Spleen (tissue), 7 donors: ENCODE data around the gene LY86.

ENCODE experiments used
- POLR2AphosphoS5 ChIP-seq, 3 donors: sonication (generic); formaldehyde crosslinking; IDR thresholded peaks; one replicate each; pipeline ENCODE4 v1.5.1; 2017; ENCODE audit warnings: antibody characterized with exemption in 3 of 3
- TF ChIP-seq, protein P1 (sequence below), 11 experiments: fragments of 200-600 bp in 7 of 11; fragments of 450-650 bp in 4 of 11; sonication (generic) in 4 of 11; IDR thresholded peaks in 8 of 11; conservative IDR thresholded peaks in 3 of 11; 1 replicate in 7 of 11; 2 replicates in 4 of 11; pipeline versions ENCODE4 v1.4.0 to v1.8.0; 2016 to 2021; ENCODE audit warnings: antibody characterized with exemption in 11 of 11, inconsistent platforms in 4 of 11, mild to moderate bottlenecking in 1 of 11
- donor health status: DM: no; HTN: no; CAD: no; lungs with moderate emphysema.
- donor health status: DM: no; HTN: no; CAD: no.
- donor health status: DM: no; HTN: no; CAD: no.

DNA sequence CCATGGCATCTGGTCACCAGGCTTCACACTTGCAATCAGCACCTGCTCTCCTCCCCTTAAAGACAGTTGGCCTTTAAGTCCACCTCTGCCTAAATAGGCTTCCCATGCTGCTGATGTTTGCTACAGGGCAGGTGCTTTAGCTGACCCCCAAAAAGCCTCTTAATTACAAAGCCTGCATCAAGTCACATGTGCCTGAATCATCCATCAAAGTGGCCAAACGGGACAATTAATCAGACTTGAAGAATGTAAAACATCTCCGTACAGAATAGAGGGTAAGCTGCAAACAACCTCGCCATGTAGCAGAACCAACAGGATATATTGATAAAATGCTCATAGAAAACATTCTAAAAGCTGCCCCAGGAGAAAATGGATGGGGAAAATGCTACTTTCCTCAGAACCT, 7.4 kb downstream of the LY86 start:
- TF ChIP-seq, protein P1, sequence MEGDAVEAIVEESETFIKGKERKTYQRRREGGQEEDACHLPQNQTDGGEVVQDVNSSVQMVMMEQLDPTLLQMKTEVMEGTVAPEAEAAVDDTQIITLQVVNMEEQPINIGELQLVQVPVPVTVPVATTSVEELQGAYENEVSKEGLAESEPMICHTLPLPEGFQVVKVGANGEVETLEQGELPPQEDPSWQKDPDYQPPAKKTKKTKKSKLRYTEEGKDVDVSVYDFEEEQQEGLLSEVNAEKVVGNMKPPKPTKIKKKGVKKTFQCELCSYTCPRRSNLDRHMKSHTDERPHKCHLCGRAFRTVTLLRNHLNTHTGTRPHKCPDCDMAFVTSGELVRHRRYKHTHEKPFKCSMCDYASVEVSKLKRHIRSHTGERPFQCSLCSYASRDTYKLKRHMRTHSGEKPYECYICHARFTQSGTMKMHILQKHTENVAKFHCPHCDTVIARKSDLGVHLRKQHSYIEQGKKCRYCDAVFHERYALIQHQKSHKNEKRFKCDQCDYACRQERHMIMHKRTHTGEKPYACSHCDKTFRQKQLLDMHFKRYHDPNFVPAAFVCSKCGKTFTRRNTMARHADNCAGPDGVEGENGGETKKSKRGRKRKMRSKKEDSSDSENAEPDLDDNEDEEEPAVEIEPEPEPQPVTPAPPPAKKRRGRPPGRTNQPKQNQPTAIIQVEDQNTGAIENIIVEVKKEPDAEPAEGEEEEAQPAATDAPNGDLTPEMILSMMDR (IDR thresholded peaks at IDR 0.05 in 8 of 11, conservative IDR thresholded peaks at IDR 0.05 in 3 of 11) = no peak
- no peak for TF ChIP-seq POLR2AphosphoS5 (IDR thresholded peaks at IDR 0.05)
